ENCODE results near the gene C10orf120.

DNA sequence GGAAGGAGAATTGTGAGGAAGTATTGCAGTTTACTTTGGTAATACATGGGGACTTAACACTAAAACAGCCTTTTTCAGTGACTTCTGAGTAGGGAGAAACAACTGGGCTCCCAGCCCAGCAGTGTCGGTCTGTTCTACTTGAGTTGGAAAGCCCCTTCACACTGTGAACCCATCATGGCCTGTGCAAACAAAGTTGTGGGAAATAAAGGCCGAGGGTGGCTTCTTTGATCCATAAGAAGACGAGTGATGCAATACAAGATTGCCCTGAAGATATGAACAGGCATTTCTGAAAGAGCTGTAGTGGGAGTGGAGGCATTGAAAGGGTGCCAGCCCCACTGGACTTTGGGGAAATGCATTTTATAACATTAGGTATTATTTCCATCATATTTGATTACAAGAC, 28.3 kb downstream of the C10orf120 start:
- no peak for TF ChIP-seq EP300 (IDR thresholded peaks at IDR 0.05)
- TF ChIP-seq, protein P1, sequence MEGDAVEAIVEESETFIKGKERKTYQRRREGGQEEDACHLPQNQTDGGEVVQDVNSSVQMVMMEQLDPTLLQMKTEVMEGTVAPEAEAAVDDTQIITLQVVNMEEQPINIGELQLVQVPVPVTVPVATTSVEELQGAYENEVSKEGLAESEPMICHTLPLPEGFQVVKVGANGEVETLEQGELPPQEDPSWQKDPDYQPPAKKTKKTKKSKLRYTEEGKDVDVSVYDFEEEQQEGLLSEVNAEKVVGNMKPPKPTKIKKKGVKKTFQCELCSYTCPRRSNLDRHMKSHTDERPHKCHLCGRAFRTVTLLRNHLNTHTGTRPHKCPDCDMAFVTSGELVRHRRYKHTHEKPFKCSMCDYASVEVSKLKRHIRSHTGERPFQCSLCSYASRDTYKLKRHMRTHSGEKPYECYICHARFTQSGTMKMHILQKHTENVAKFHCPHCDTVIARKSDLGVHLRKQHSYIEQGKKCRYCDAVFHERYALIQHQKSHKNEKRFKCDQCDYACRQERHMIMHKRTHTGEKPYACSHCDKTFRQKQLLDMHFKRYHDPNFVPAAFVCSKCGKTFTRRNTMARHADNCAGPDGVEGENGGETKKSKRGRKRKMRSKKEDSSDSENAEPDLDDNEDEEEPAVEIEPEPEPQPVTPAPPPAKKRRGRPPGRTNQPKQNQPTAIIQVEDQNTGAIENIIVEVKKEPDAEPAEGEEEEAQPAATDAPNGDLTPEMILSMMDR (IDR thresholded peaks at IDR 0.05), result no peak

Data from esophagus muscularis mucosa (tissue), 3 donors.